BE2C (cell line): Measurements from ENCODE around the gene TFPT.

Source experiments
- DNase-seq: peaks from one replicate; pipeline ENCODE4 v3.0.0-alpha.2; 2020
- H3K27me3 ChIP-seq: fragments of 250-450 bp; sonication (Bioruptor Pico); 2 replicates; pipeline ENCODE4 v1.5.1; 2020; ENCODE audit warnings: mild to moderate bottlenecking
- H3K36me3 ChIP-seq: fragments of 250-450 bp; sonication (Bioruptor Pico); 2 replicates; pipeline ENCODE4 v1.5.1; 2020; ENCODE audit warnings: mild to moderate bottlenecking
- H3K4me1 ChIP-seq: fragments of 250-450 bp; sonication (Bioruptor Pico); 2 replicates; pipeline ENCODE4 v1.5.1; 2020
- H3K4me3 ChIP-seq: 2 replicates; pipeline ENCODE4 v1.5.1; 2011; ENCODE audit warnings: low read depth, low read length
- H3K9me3 ChIP-seq: fragments of 250-450 bp; sonication (Bioruptor Pico); 2 replicates; pipeline ENCODE4 v1.5.1; 2020
- CTCF ChIP-seq: IDR thresholded peaks from 2 replicates; pipeline ENCODE4 v1.5.1; 2012; ENCODE audit warnings: mild to moderate bottlenecking, low read depth, low read length

The TFPT gene

GRCh38 chr19:54156953-54157352 is 41.5 kb upstream of the TFPT start:
- TF ChIP-seq CTCF, result no peak
- DNase-seq, result no peak
- Histone ChIP-seq H3K4me3 (no peak overlapping the region), H3K36me3 (peaks cover 60% of the 10 kb centered on the region), H3K27me3 (no peaks in the 10 kb centered on the region), H3K9me3 (no peaks in the 10 kb centered on the region), H3K4me1 (no peaks in the 10 kb centered on the region)

- H3K36me3 ChIP-seq, result peaks cover 65% of the 10 kb centered on the region
- H3K27me3 ChIP-seq, result no peaks in the 10 kb centered on the region
- no peaks in the 10 kb centered on the region for H3K4me1 ChIP-seq
- no peak for DNase-seq
- H3K4me3 ChIP-seq, result no peak overlapping the region
- H3K9me3 ChIP-seq, result no peaks in the 10 kb centered on the region
- TF ChIP-seq CTCF, result no peak
Observed at GRCh38 chr19:54156490-54156889, 41.0 kb upstream of the TFPT start.

- H3K36me3 ChIP-seq, result peaks cover 70% of the 10 kb centered on the region
- DNase-seq, result no peak
- H3K4me1 ChIP-seq, result no peaks in the 10 kb centered on the region
- no peak overlapping the region for H3K4me3 ChIP-seq
- H3K27me3 ChIP-seq, result no peaks in the 10 kb centered on the region
- no peak for TF ChIP-seq CTCF
- no peaks in the 10 kb centered on the region for H3K9me3 ChIP-seq
Observed at GRCh38 chr19:54155694-54156093, 40.2 kb upstream of the TFPT start.

- H3K27me3 ChIP-seq, result no peaks in the 10 kb centered on the region
Observed at GRCh38 chr19:54154603-54155345, 39.3 kb upstream of the TFPT start.

GRCh38 chr19:54153731-54154326 is 38.4 kb upstream of the TFPT start:
- peaks cover 86% of the 10 kb centered on the region for H3K36me3 ChIP-seq
- DNase-seq, result no peak
- H3K9me3 ChIP-seq, result no peaks in the 10 kb centered on the region
- no peaks in the 10 kb centered on the region for H3K4me1 ChIP-seq
- no peak overlapping the region for H3K4me3 ChIP-seq
- no peaks in the 10 kb centered on the region for H3K27me3 ChIP-seq
- no peak for TF ChIP-seq CTCF

More at GRCh38 chr19:54154603-54155345, 39.3 kb upstream of the TFPT start:
- Histone ChIP-seq H3K4me3 (no peak overlapping the region), H3K4me1 (no peaks in the 10 kb centered on the region), H3K9me3 (no peaks in the 10 kb centered on the region), H3K36me3 (peaks cover 77% of the 10 kb centered on the region)
- no peak for DNase-seq
- TF ChIP-seq CTCF, result no peak

- Histone ChIP-seq H3K36me3 (peaks cover 93% of the 10 kb centered on the region), H3K27me3 (no peaks in the 10 kb centered on the region), H3K9me3 (no peaks in the 10 kb centered on the region), H3K4me1 (no peaks in the 10 kb centered on the region), H3K4me3 (no peak overlapping the region)
- TF ChIP-seq CTCF, result no peak
- no peak for DNase-seq
Observed at GRCh38 chr19:54152878-54153524, 37.5 kb upstream of the TFPT start.
